Measurements from ENCODE around the gene QSOX2.
"Not testable (repeated sequence)": the region's sequence is repeated elsewhere in the genome, so short reads cannot be mapped to it uniquely, and the experiment has no call there.

Gene QSOX2

GRCh38 chr9:136282272-136282861 lies 36.8 kb upstream of the QSOX2 start:
- DNase-seq, result no peak

- DNase-seq, result no peak
These were observed 36.0 kb upstream of the QSOX2 start for GRCh38 chr9:136281421-136282271.

- DNase-seq, result no peak
These were observed 35.1 kb upstream of the QSOX2 start for GRCh38 chr9:136280535-136281315.

- DNase-seq, result no peak
These were observed 33.9 kb upstream of the QSOX2 start for GRCh38 chr9:136279471-136279870.

- DNase-seq, result no peak
These were observed 33.3 kb upstream of the QSOX2 start for GRCh38 chr9:136278894-136279293.

- DNase-seq, result no peak
These were observed 32.6 kb upstream of the QSOX2 start for GRCh38 chr9:136278221-136278620.

GRCh38 chr9:136277746-136278145 lies 32.1 kb upstream of the QSOX2 start:
- no peak for DNase-seq

GRCh38 chr9:136276716-136277115 lies 31.1 kb upstream of the QSOX2 start:
- no peak for DNase-seq

- no peak for DNase-seq
These were observed 30.2 kb upstream of the QSOX2 start for GRCh38 chr9:136275655-136276429.

- no peak for DNase-seq
These were observed 29.4 kb upstream of the QSOX2 start for GRCh38 chr9:136274786-136275654.

- no peak for DNase-seq
These were observed 28.5 kb upstream of the QSOX2 start for GRCh38 chr9:136273921-136274785.

- DNase-seq, result no peak
These were observed 27.7 kb upstream of the QSOX2 start for GRCh38 chr9:136273244-136273865.

GRCh38 chr9:136270173-136270705 lies 24.6 kb upstream of the QSOX2 start:
- no peak for DNase-seq

GRCh38 chr9:136268735-136269134 lies 23.1 kb upstream of the QSOX2 start:
- DNase-seq, result no peak

GRCh38 chr9:136268318-136268717 lies 22.7 kb upstream of the QSOX2 start:
- DNase-seq, result peak in 2 of 56 donors; percentile 4 to 24

GRCh38 chr9:136267261-136268111 lies 21.9 kb upstream of the QSOX2 start:
- peak in 55 of 56 donors; percentile 19 to 88 (median 71) for DNase-seq

GRCh38 chr9:136266641-136267040 lies 21.0 kb upstream of the QSOX2 start:
- DNase-seq, result not testable (repeated sequence)
